GM21390 (cell line): ENCODE data around the gene GFER.
"Not testable (repeated sequence)": the region's sequence is repeated elsewhere in the genome, so short reads cannot be mapped to it uniquely, and the experiment has no call there.

Experiments used
- ATAC-seq: cut with Tn5 transposase; IDR thresholded peaks from one replicate; pipeline ENCODE4 v1.9.1; 2021; ENCODE audit not compliant: unreplicated experiment

GFER gene

DNA sequence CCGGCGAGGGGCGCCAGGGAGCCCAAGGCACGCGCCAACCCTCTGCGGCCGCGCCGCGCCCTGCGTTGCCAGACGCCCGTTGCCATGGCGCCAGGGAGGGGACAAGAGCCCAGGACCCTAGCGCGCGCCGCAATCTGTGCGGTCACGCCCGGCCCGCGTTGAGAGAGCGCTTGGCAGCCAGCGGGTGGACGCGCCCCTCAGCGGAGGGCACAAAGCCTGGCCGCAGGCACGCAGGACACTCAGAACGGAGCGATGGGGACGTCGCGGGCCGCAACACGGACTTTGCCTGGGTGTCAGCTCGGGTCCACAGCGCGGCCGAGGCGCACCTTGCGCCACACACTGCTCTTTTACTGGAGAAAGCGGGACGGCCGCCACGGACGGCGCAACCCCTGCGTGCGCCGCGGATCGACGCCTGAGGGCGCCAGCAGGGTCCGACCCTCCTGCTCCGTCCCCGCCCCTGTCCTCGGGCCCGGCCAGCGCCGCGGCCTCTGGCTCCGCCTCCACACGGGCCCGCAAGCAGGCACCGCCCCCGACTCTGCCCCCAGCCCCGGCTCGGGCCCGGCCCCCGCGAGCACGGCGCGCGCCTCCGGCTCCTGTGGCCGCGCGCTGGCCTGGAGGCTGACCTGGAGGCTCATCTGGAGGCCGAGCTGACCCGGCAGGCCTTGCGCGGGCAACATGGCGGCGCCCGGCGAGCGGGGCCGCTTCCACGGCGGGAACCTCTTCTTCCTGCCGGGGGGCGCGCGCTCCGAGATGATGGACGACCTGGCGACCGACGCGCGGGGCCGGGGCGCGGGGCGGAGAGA lies at the start of gene GFER:
Gene GFER (plus strand): TSS at position 650 of the 803 bp plus-strand sequence. CDS start 26 bp downstream, at position 676.
- peak; percentile 65 for ATAC-seq

DNA sequence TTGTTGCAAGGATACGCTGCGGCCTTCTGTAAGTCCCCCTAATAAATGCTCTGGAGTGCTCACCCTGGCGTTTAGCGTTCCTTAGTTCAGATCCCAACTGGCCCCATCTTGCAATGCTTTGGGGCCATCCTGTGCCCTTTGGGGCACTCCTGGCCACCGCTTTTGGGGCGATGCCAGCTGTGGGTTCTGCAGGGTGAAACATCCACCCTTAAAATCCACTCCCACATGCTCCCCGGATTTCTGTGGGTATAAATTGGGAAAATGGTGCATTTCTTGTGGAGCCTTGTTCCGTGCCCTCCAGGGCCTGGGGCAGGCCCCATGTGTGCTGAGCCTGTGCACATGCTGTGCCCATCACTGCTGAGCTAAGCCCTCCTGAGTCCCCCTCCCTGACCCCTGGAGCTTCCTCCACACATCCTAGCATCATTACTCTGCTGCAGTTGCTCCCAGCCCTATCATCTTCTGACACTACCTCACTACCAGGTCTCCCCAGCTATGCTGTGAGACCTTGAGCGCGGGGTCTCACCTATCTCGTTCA lies 47.0 kb upstream of the GFER start:
- no peak for ATAC-seq

DNA sequence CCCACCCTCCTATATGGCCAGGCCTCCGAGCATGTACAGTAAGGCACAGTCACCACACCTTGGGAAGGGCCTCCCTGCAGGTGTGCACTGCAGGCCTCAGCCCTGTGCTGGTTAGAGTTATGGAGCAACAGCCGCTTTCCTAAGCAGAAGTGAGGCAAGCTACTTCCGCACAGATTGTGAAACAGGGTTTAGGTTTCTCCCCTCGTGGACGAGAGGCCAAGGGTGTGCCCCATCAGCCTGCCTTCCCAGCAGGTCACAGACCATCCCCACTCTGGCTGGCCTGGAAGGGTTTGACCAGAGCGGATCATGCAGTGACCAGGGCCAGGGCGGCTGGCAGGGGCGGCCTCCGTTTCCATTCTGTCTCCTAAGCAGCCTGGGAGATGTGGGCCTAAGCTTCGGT lies 45.7 kb upstream of the GFER start:
- ATAC-seq: no peak

DNA sequence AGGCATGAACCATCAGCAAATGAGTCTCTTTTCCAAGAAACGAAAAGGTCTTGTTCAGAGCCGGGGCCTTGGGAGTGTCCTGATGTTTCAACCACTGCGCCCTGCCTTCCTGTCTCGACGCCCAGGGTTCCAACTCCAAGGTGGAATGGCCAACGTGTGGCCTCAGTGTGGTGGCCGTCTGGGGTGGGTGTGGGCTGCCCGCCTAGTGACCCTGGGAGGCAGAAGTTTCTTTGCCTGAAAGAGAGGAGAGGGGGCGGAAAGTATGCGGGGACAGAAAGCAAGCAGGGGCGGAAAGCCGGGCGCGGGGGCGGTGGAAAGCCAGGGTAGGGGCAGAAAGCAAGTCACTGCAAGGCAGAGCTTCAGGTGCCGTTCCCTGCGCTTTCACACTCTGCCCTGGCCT lies 45.1 kb upstream of the GFER start:
- ATAC-seq: no peak

DNA sequence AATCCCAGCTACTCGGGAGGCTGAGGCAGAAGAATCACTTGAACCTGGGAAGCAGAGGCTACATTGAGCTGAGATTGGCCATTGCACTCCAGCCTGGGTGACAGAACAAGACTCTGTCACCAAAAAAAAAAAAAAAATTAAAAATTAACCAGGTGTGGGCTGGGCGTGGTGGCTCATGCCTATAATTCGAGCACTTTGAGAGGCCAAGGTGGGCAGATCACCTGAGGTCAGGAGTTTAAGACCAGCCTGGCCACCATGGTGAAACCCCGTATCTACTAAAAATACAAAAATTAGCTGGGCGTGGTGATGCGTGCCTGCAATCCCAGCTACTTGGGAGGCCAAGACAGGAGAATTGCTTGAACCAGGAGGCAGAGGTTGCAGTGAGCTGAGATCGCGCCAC lies 44.2 kb upstream of the GFER start:
- ATAC-seq: not testable (repeated sequence)

- ATAC-seq: no peak
Measured at GRCh38 chr16:1940273-1941161, 43.5 kb upstream of the GFER start.

DNA sequence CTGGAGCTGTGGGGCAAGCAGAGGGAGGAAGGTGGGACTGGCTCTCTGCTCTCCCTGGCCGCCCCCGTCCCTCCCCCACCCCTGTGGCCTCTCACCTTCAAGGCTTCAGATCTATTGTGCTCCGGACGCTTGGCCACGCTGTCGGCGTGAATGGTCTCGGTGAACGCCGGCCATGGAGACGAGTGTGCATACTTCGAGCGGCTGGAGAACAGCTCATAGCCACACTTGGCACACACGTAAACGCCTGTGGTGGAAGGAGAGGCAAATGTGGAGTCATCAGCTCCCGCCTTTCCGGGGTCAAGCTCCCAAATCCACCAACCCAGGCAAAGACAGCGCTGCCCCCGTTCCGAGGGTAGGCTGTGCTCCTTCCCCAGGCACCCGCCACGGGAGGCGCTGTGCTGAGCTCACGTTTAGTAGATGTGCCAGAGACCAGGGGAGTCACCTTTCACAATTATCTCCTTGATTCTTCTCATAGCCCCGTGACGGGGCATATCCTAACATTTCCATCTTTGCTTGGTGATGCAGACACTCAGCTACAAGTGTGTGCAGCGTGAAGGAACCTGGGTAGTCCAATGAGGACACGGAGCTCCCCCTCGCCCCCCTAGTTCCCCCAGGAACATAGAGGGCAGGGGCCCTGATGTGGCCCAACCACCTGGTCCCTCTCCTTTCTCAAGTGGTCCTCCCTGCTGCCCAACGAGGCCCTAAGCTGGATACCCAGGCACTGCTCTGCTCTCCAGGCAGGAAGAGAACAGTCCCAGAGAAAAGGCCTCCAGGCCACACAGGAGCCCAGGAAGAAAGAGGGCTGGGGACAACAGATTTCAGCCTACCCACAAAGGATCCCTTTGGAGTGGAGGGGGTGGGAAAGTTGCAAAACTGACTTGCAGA lies 42.6 kb upstream of the GFER start:
- ATAC-seq: no peak

GRCh38 chr16:1942047-1942809 lies 41.8 kb upstream of the GFER start:
- no peak for ATAC-seq

DNA sequence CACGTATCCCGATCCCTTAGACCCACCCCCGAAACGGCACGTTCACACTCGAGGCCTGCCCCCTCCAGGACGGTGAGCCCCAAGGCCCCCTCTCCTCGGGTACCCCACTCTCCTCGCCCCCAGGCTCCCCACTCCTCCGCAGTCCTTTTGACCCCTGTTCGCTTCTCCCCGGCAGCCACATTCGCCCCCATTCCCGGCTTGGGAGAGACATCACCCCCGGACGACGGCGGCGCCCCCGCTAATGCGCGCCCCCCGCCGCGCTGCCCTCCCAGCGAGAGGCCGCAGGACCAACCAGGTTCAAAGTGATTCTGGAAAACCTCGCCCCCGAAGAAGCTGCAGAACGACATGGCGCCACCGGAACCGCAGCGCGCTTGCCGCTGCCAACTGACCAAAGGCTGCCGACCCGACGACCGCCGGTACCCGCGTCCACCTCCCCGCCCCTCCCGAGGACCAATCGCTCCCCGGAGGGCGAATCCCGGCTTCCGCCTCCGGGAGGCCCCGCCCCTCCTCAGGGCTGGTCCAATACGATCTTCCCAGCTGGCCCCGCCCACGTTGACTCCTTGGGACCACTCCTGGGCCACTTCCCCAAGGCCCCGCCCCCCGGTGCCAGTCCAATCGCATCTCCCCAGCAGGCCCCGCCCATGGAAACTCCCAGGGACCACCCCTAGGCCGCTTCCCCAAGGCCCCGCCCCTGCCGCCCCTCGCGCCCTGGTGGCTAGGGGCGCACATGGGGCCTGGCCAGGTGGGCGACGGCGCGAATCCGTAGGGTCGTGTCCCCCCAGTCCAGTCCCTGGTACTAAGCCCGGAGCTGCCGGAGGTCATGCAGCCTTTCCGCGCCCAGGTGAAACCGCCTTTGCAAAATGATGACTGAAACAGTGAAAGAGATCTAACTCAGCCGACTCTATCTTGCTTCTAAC lies 40.9 kb upstream of the GFER start, which contains the start of gene MSRB1:
Gene MSRB1 (minus strand): TSS at position 390 of the 917 bp plus-strand sequence. CDS start 43 bp downstream, at position 347.
- ATAC-seq: peak; percentile 84

DNA sequence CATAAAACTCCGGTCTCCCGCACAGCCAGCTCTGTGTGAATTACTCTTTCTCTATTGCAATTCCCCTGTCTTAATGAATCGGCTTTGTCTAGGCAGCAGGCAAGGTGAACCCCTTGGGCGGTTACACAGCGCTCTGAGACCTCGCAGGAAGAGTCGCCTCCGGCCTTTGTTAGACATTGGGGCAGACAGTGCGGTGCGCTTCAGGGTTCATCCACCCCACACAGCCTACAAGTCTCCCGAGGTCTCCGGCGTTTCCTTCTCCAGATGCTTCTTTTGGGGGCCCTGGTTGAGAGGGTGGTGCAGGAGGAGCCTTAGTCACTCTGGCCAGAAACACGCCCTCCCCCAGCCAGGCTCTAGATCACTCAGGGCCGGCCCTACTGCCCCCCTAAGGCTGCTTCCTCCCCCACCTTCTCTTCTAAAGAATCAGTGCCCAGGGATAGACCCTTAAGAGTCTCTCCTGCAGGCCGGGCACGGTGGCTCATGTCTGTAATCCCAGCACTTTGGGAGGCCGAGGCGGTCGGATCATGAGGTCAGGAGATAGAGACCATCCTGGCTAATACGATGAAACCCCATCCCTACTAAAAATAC lies 39.3 kb upstream of the GFER start:
- no peak for ATAC-seq

- ATAC-seq: no peak
Measured at GRCh38 chr16:1945559-1946391, 38.2 kb upstream of the GFER start.

DNA sequence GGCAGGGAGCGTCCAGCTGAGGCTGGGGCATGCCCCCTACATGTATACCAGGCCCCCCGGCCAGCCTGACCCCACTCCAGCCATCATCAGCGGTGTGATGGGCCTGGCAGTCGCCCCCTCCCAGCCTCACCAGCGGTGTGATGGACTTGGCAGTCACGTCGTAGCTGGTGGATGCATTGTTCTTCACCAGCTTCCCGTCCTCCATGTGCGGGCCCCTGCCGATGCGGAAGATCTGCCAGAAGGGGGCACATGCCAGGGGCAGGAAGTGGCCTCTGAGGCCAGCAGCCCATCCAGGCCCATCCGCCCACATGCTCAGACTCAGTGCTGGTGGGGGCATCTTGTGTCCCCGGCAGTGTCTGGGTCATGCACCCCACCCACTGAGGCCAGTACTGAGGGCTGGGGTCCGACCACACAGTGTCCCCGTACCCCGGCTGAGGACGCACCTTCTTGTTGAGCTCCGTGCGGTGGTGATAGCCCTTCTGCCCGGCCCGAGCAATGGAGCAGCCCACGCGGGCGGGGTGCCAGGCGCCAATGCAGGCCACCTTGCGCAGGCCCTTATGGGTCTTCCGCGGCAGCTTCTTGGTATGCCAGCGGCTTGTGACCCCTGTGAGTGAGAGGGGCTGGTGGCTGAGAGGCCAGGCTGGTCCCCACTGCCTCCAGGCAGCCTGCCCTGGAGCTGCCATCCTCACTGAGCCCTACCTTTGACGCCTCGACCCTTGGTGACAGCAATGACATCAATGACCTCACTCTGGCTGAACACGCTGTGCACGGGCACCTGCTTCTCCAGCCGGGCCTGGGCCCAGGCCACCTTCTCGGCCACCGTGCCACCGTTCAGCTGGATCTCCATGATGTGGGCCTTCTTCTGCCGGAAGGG lies 37.3 kb upstream of the GFER start:
- no peak for ATAC-seq

GRCh38 chr16:1947369-1947670 lies 36.7 kb upstream of the GFER start:
- ATAC-seq: no peak

GRCh38 chr16:1949507-1949906 lies 34.5 kb upstream of the GFER start:
- ATAC-seq: no peak

GRCh38 chr16:1950047-1950446 lies 33.9 kb upstream of the GFER start:
- no peak for ATAC-seq

DNA sequence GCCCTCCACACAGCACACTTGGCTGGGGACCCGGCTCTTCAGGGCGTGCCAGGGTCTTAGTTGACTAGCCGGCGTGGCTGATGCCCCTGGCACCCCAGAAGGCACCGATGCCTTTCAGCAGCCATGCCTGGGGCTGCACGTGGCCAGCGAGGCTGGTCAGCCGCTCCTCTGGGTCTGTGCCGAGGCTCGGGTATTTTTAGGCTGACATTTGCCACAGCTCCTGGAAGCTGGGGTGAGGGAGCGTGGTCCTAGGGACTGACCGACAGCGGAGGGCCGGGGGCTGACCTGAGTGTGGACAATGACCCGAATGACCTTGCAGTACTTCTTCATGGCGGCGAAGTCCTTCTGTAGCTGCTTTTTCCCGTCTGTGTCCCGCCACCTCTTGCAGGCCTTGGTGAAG lies 33.4 kb upstream of the GFER start:
- ATAC-seq: no peak

DNA sequence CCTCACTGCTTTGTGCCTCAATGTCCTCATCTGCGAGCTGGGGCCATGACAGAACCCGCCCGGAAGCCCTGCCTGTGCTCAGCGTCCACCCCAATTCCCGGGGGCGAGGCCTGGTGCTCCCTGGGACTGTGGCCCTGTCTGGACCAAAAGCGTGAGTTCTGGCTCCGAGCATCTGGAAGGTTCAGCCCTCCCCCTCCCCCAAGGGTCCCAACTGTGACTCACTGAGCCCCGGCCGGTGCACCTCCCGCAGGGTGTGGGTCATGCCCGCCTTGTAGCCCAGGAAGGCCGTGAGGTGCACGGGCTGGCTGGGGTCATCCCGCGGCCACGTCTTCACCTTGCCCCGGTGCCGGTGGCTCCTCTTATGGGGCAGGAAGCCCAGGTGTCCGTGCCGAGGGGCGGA lies 30.3 kb upstream of the GFER start:
- no peak for ATAC-seq
